Inflammatory macrophage (primary cell): Measurements from ENCODE around the gene KCNQ5.

Experiments
- DNase-seq, 2 donors: peaks; one replicate each; pipeline ENCODE4 v3.0.0-alpha.2; 2020 to 2022

The KCNQ5 gene

DNA sequence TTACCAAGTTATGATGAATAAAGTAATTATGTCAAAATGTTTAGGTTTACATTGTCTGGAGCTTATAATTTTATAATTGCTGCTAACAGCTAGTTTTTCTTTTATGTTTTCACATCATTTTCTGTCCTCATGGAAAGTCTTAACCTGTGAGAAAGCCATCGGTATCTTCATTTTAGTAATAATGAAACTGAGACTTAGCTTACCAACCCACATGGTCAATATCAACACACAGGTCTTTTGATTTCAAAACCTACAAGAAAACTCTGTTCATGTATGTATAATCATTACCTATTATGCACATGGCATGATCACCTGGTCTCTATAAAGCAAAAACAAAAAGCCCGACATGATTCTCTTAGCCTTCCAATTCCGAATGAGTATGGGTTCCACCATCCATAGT is 61.9 kb downstream of the KCNQ5 start:
- DNase-seq, result no peak

GRCh38 chr6:72689107-72689954 is 67.5 kb downstream of the KCNQ5 start:
- no peak for DNase-seq

GRCh38 chr6:72691249-72691648 is 69.4 kb downstream of the KCNQ5 start:
- no peak for DNase-seq

GRCh38 chr6:72696055-72696454 is 74.2 kb downstream of the KCNQ5 start:
- no peak for DNase-seq

DNA sequence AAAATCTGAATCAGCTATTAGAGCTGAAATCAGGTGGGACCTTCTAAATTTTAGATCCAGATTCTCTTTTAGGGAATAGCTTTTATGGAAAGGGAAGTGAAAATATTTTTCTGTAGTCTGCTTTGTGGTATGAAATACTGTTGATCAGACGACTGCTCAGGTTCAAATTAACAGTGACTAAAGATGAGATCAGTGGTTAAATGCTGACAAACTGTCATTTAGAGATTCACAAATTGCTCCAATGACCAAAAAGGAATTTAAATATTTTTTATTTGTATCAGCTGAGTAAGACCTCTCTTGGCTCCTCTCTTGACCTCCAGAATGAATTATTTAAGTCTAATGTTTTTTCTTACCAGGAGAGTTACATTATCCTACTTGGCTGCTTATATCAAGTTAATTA is 77.3 kb downstream of the KCNQ5 start:
- DNase-seq, result no peak

DNA sequence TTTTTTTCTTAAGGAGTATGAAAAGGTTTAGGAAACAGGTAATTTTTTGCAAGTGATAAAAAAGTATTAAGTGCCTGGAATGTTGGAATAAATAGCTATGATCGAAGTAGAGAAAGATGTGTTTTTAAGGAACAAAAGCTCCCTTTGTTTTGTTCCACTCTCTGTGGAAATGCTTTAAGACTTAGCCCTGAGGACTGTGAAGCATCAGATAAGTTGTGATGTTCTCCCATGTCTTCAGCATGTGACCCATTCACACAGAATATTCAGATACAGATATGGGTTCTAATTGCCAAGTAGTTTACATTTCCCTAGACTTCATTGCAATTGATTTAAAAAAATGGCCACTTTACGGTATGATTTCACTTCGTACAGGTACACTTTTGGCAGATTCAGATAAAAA is 80.6 kb downstream of the KCNQ5 start:
- no peak for DNase-seq

- DNase-seq, result no peak
Measured at GRCh38 chr6:72703093-72703492, 81.2 kb downstream of the KCNQ5 start.

DNA sequence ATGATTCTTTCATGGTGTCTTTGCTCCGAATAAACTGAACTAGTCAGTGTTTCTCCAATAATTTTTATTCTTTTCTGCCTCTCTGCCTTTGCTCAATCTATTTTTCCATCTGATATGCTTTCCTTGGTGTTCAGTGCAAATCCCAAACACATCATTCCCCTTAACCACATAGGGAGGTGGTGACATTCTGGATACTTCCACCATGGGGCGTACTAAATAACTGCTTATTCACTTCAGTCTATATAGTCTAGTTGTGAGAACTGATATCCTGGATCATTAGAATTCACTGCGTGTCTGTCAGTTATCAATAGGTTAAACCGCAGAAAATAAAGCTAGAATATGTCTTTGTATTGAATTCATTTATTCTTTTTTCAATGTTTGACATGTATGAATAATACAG is 83.1 kb downstream of the KCNQ5 start:
- no peak for DNase-seq

DNA sequence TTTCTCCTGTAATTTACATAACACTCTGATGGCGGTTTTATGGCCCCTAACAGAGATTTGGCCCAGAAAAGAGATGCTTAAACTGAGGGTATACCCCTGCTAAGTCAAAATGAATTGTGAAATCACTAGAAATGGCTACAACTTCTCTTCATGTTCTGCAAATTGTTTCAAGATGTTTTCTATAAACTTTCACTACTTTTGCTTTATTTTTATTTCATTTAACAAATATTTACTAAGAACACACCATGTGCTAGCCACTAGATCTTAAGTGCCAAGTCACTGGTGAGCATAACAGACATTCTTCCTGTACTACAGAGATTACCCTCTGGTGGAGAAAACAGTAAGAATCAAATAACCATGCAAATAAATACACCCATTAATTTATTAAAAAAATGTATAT is 87.6 kb downstream of the KCNQ5 start:
- no peak for DNase-seq

- DNase-seq, result no peak
Measured at GRCh38 chr6:72711731-72712130, 89.9 kb downstream of the KCNQ5 start.

- no peak for DNase-seq
Measured at GRCh38 chr6:72712910-72713309, 91.0 kb downstream of the KCNQ5 start.

DNA sequence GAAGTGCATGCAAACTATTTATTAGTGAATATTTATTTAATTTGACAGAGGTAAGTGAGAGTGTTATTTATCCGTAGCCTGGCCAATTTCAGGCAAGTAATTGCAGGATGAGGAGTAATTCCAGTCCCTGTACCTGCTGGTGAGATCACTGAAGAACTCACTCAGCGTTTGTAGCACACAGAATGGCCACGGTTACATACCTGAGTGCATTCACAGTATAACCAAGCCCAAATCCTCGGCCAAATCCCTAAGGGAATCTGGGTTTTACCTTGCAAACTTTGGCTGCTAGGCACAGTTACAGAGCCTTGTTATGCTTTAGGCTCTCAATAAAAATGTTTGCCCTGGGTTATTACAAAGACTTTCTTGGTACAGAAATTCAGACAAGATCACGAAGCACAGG is 93.3 kb downstream of the KCNQ5 start:
- no peak for DNase-seq

GRCh38 chr6:72716916-72717315 is 95.1 kb downstream of the KCNQ5 start:
- no peak for DNase-seq

GRCh38 chr6:72720464-72720863 is 98.6 kb downstream of the KCNQ5 start:
- DNase-seq, result no peak

GRCh38 chr6:72721346-72721745 is 99.5 kb downstream of the KCNQ5 start:
- no peak for DNase-seq

GRCh38 chr6:72724545-72724944 is 102.7 kb downstream of the KCNQ5 start:
- DNase-seq, result no peak

DNA sequence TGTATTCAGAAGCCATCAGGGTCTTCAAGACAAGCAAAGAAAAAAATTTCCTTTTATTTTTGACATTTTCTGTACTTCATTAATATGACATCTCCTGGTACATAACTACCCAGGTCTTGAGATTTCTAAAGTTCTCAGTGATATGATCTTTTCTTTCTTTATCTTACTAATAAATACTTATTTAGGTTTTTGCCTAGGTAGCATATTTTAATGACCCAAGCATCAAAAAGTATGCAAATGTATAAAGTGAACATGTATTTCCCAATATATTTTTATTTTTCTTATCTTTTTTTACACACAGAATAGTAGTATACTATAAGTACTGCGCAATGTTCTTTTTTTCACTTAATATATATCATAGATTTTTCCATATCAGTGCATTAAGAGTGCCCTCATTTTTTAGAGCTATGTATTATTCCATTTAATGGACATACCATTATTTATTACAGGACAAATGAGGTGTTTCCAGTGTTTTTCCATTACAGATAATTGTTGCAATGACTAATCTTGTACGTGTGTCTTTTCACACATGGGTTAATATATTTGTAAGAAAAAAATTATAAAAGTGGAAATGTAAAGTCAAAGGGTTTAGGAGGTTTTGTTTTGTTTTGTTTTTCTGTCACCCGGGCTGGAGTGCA is 107.0 kb downstream of the KCNQ5 start:
- no peak for DNase-seq

GRCh38 chr6:72733045-72733444 is 111.2 kb downstream of the KCNQ5 start:
- no peak for DNase-seq

DNA sequence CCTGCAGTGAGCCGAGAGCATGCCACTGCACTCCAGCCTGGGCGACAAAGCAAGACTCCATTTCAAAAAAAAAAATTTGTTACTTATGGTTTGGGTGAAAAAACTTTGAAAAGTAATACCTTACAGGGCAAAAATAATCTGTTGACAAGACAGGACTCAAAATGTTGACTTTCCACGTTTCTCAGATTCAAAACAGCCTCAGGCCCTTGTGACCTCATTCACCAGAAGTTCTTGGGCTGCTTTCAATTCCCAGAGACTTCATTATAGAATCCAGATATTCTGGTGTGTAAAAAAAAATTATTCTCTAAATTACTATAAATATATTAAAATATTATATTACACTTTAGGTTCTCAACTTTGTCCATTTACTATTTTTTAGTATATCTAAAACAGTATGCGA is 116.2 kb downstream of the KCNQ5 start:
- no peak for DNase-seq

DNA sequence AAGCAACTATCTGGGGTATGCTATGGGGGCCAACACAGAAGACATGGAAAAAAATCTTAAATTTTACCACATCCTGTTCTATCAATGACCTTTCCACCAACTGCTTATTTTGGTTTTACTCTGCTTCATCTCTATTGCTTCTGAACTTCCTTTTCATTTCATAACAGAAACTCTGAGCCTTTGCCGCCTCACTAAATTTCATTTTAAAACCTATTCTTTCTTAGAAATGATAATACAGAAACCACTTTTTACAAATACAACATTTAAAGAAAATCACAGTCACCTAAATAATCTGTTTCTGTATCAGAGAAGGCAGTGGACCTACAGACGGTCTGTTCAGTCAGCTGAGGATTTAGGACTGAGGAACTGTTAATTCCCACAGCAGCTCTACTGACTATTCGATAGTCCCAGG is 117.5 kb downstream of the KCNQ5 start:
- no peak for DNase-seq

- DNase-seq, result no peak
Measured at GRCh38 chr6:72740135-72740534, 118.3 kb downstream of the KCNQ5 start.

DNA sequence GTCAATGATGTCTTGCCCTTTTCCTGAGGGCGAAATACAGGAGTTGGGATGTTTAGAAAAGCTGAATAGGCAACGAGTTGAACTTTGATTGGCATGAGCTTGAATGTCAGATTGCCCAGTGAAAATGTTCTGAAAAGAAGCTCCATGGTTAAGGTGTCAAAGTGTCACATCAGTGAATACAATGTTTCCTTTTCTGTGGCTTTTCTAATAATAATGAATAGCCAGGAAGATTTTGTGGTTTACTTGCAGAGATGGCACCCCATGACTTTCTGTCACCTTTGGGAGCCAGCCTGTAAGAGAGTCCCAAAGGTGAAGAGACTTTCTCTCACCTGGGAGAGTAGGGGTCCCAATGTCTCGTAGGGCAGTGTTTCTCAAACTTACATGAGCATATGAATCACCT is 119.2 kb downstream of the KCNQ5 start:
- DNase-seq, result no peak

GRCh38 chr6:72742001-72742673 is 120.3 kb downstream of the KCNQ5 start:
- no peak for DNase-seq

- DNase-seq, result no peak
Measured at GRCh38 chr6:72746276-72746675, 124.4 kb downstream of the KCNQ5 start.
